Thyroid gland (tissue), 4 donors: ENCODE measurements around the gene PPP2R2B.

Experiments used
- POLR2A ChIP-seq, 2 donors: fragments of 450-650 bp; IDR thresholded peaks; one replicate each; pipeline ENCODE4 v1.6.1; 2017; ENCODE audit warnings: antibody characterized with exemption in 2 of 2, mild to moderate bottlenecking in 2 of 2, moderate library complexity in 1 of 2
- TF ChIP-seq, protein P1 (sequence below), 6 experiments: fragments of 200-600 bp in 3 of 6; fragments of 450-650 bp in 3 of 6; sonication (generic) in 3 of 6; IDR thresholded peaks; one replicate each; pipeline ENCODE4 v1.5.1; 2016 to 2019; ENCODE audit warnings: antibody characterized with exemption in 6 of 6, mild to moderate bottlenecking in 2 of 6, inconsistent platforms in 1 of 6, moderate library complexity in 1 of 6

DNA sequence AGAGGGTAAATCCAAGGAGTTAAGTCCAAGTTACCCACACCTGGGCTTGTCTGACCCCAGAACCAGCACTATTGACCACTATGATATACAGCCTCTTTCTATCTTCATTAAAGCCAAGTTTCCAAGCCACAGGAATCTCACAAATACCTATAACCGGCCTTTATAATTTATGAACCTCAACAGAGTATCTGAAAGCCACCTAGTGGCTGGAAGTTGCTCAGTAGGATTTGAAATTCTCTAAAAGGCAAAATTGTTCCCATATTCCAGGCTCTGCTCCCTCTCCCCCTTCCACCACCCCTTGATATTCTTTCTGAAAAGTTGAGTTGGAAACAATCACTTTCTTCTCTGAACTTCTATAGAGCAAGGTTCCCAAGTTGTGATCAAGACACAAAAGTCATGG lies 256.2 kb downstream of the PPP2R2B start:
- TF ChIP-seq, protein P1, sequence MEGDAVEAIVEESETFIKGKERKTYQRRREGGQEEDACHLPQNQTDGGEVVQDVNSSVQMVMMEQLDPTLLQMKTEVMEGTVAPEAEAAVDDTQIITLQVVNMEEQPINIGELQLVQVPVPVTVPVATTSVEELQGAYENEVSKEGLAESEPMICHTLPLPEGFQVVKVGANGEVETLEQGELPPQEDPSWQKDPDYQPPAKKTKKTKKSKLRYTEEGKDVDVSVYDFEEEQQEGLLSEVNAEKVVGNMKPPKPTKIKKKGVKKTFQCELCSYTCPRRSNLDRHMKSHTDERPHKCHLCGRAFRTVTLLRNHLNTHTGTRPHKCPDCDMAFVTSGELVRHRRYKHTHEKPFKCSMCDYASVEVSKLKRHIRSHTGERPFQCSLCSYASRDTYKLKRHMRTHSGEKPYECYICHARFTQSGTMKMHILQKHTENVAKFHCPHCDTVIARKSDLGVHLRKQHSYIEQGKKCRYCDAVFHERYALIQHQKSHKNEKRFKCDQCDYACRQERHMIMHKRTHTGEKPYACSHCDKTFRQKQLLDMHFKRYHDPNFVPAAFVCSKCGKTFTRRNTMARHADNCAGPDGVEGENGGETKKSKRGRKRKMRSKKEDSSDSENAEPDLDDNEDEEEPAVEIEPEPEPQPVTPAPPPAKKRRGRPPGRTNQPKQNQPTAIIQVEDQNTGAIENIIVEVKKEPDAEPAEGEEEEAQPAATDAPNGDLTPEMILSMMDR (IDR thresholded peaks at IDR 0.05), result no peak
- no peak for TF ChIP-seq POLR2A (IDR thresholded peaks at IDR 0.05)
